Mammary epithelial cell (primary cell): ENCODE measurements around the gene FGD6.

Source experiments
- EZH2 ChIP-seq: IDR thresholded peaks from 2 replicates; pipeline ENCODE4 v1.6.1; 2012; ENCODE audit warnings: low read length, inconsistent platforms, borderline replicate concordance
- TF ChIP-seq, protein P1 (sequence below), 2 donors: IDR thresholded peaks in 1 of 2; conservative IDR thresholded peaks in 1 of 2; 2 replicates each; pipeline ENCODE4 v1.5.1; 2011 to 2012; ENCODE audit warnings: inconsistent platforms in 2 of 2, low read length in 2 of 2, mild to moderate bottlenecking in 2 of 2, control low read depth in 1 of 2, low read depth in 1 of 2; ENCODE audit not compliant: insufficient read depth in 1 of 2; ENCODE audit errors: extremely low read depth in 1 of 2

DNA sequence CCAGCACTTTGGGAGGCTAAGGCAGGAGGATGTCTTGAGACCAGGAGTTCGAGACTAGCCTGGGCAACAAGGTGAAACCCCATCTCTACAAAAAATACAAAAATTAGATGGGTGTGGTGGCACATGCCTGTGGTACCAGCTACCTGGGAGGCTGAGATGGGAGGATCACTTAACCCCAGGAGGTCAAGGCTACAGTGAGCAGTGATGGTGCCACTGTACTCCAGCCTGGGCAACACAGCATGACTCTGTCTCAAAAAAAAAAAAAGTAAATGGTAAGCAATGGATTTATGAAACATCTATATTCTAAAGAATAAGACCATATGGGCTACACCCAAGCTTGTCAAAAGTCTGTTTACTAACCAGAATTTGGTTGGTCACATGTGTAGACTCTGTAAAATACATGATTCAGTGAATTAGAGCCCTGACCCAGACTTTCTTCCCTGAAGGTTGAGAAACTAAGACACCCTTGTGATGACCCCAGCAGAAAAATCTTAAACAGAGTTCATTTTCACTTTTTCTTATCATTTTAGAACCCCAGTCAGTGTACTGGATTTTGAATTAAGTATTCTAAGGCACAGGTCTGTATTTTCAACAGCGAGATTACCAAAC, 12.1 kb downstream of the FGD6 start:
- TF ChIP-seq, protein P1, sequence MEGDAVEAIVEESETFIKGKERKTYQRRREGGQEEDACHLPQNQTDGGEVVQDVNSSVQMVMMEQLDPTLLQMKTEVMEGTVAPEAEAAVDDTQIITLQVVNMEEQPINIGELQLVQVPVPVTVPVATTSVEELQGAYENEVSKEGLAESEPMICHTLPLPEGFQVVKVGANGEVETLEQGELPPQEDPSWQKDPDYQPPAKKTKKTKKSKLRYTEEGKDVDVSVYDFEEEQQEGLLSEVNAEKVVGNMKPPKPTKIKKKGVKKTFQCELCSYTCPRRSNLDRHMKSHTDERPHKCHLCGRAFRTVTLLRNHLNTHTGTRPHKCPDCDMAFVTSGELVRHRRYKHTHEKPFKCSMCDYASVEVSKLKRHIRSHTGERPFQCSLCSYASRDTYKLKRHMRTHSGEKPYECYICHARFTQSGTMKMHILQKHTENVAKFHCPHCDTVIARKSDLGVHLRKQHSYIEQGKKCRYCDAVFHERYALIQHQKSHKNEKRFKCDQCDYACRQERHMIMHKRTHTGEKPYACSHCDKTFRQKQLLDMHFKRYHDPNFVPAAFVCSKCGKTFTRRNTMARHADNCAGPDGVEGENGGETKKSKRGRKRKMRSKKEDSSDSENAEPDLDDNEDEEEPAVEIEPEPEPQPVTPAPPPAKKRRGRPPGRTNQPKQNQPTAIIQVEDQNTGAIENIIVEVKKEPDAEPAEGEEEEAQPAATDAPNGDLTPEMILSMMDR (conservative IDR thresholded peaks at IDR 0.05 in 1 of 2, IDR thresholded peaks at IDR 0.05 in 1 of 2; ENCODE audit: extremely low read depth in 1 of 2, insufficient read depth in 1 of 2, low read depth in 1 of 2, low read length in 2 of 2) = no peak
- no peak for TF ChIP-seq EZH2
